Spinal cord (tissue), 10 donors: ENCODE results near the gene PNCK. TPM values are rescaled to one million over a fixed set of nuclear protein-coding genes. Genes with fewer than 3 reads are reported as not detected.

Experiments
- DNase-seq, 6 donors: peaks; one replicate each; pipeline versions ENCODE4 v3.0.0 to v3.0.0-alpha.2; 2013 to 2015; ENCODE audit warnings: low spot score in 6 of 6, low read depth in 4 of 6
- H3K27ac ChIP-seq: one replicate; pipeline ENCODE4 v1.5.1; 2013; ENCODE audit warnings: low read depth, low read length, control low read depth
- H3K27me3 ChIP-seq: one replicate; pipeline ENCODE4 v1.6.1; 2013; ENCODE audit warnings: low read length; ENCODE audit not compliant: control insufficient read depth, insufficient read depth
- H3K36me3 ChIP-seq: one replicate; pipeline ENCODE4 v1.6.1; 2013; ENCODE audit warnings: low read length; ENCODE audit not compliant: control insufficient read depth, insufficient read depth
- H3K4me1 ChIP-seq: one replicate; pipeline ENCODE4 v1.6.1; 2013; ENCODE audit warnings: low read length; ENCODE audit not compliant: control insufficient read depth, insufficient read depth
- H3K4me3 ChIP-seq: one replicate; pipeline ENCODE4 v1.5.1; 2013; ENCODE audit warnings: low read depth, low read length, control low read depth
- H3K9me3 ChIP-seq: one replicate; pipeline ENCODE4 v1.6.1; 2013; ENCODE audit warnings: low read length; ENCODE audit not compliant: control insufficient read depth, insufficient read depth
- WGBS: methylation state at CpG from one replicate; pipeline ENCODE4 v1.1.5; 2013; ENCODE audit warnings: missing lambda C conversion rate; ENCODE audit not compliant: insufficient coverage; 5-methylcytosine and 5-hydroxymethylcytosine counted together
- polyA plus RNA-seq, 2 donors: library from polyadenylated mRNA; unstranded; fragments of 120-200 nt; gene quantifications; one replicate each; pipeline ENCODE4 v1.2.1, GENCODE V29; 2013; ENCODE audit not compliant: insufficient read length in 2 of 2
- total RNA-seq, 2 donors: library from RNA; depleted of rRNA in 1 of 2; stranded (reverse); fragments of 120-200 nt in 1 of 2; fragments of >200 nt in 1 of 2; gene quantifications; one replicate each; pipeline versions ENCODE4 v1.2.3 to v1.2.4, GENCODE V29; 2013 to 2014
- donor health status: healthy.

PNCK gene
- total and polyA plus RNA-seq, 4 donors: 24.2 to 142 (median 84.9) TPM

- DNase-seq: no peak
- H3K4me3 ChIP-seq: no peak overlapping the region
- H3K27ac ChIP-seq: no peak overlapping the region
- 76% methylated on average over 25 of the region's 26 CpGs for WGBS
- H3K9me3 ChIP-seq: peaks cover 2% of the 10 kb centered on the region
- H3K4me1 ChIP-seq: peaks cover 18% of the 10 kb centered on the region
- H3K36me3 ChIP-seq: no peaks in the 10 kb centered on the region
- H3K27me3 ChIP-seq: peaks cover 36% of the 10 kb centered on the region
These were observed 24.3 kb downstream of the PNCK start for GRCh38 chrX:153649178-153649914.

GRCh38 chrX:153648358-153649177, 25.0 kb downstream of the PNCK start:
- Histone ChIP-seq H3K36me3 (no peaks in the 10 kb centered on the region), H3K27ac (no peak overlapping the region), H3K4me1 (peaks cover 24% of the 10 kb centered on the region), H3K4me3 (no peak overlapping the region), H3K9me3 (peaks cover 2% of the 10 kb centered on the region), H3K27me3 (peaks cover 40% of the 10 kb centered on the region)
- DNase-seq: no peak
- 76% methylated on average over 10 of the region's 17 CpGs for WGBS

- Histone ChIP-seq H3K36me3 (no peaks in the 10 kb centered on the region), H3K27me3 (peaks cover 48% of the 10 kb centered on the region), H3K4me1 (peaks cover 32% of the 10 kb centered on the region), H3K27ac (no peak overlapping the region), H3K9me3 (peaks cover 2% of the 10 kb centered on the region), H3K4me3 (no peak overlapping the region)
- 24% methylated on average over 71 of the region's 85 CpGs for WGBS
- no peak for DNase-seq
These were observed 25.9 kb downstream of the PNCK start for GRCh38 chrX:153647461-153648357.

- Histone ChIP-seq H3K27me3 (peaks cover 52% of the 10 kb centered on the region), H3K4me3 (no peak within 1 kb of the TSS), H3K27ac (no peak within 1 kb of the TSS), H3K9me3 (no peaks in the 10 kb centered on the region), H3K4me1 (peaks cover 37% of the 10 kb centered on the region), H3K36me3 (no peaks in the 10 kb centered on the region)
- DNase-seq: no peak
- 23% methylated on average over 43 of the region's 53 CpGs for WGBS
These were observed 26.8 kb downstream of the PNCK start, which contains the start of gene DUSP9 for GRCh38 chrX:153646620-153647373. TSS of gene DUSP9 (plus strand) at chrX:153647203. CDS start at chrX:153647954, 751 bp downstream.

- peaks cover 1% of the 10 kb centered on the region for H3K9me3 ChIP-seq
- DNase-seq: no peak
- H3K4me3 ChIP-seq: no peak overlapping the region
- H3K4me1 ChIP-seq: peaks cover 41% of the 10 kb centered on the region
- no peak overlapping the region for H3K27ac ChIP-seq
- H3K36me3 ChIP-seq: no peaks in the 10 kb centered on the region
- H3K27me3 ChIP-seq: peaks cover 54% of the 10 kb centered on the region
- WGBS: 61% methylated on average over 6 of the region's 10 CpGs
These were observed 27.6 kb downstream of the PNCK start for GRCh38 chrX:153645921-153646488.

- Histone ChIP-seq H3K4me1 (peaks cover 41% of the 10 kb centered on the region), H3K9me3 (peaks cover 3% of the 10 kb centered on the region), H3K4me3 (no peak overlapping the region), H3K27ac (no peak overlapping the region), H3K27me3 (peaks cover 54% of the 10 kb centered on the region), H3K36me3 (no peaks in the 10 kb centered on the region)
- 57% methylated on average over 3 of the region's 6 CpGs for WGBS
- no peak for DNase-seq
These were observed 28.5 kb downstream of the PNCK start for GRCh38 chrX:153645151-153645550.

GRCh38 chrX:153644356-153645125, 29.1 kb downstream of the PNCK start:
- Histone ChIP-seq H3K36me3 (no peaks in the 10 kb centered on the region), H3K4me3 (no peak overlapping the region), H3K27ac (no peak overlapping the region), H3K27me3 (peaks cover 54% of the 10 kb centered on the region), H3K4me1 (peaks cover 41% of the 10 kb centered on the region), H3K9me3 (peaks cover 3% of the 10 kb centered on the region)
- no peak for DNase-seq
- WGBS: 24% methylated on average over 44 of the region's 46 CpGs
